ENCODE measurements around the gene PACRG.

The PACRG gene

GRCh38 chr6:163347021-163347446 is 619.3 kb downstream of the PACRG start:
- Histone ChIP-seq H3K36me3 (ENCODE audit: control insufficient read depth, insufficient read depth, low read length) (no peaks in the 10 kb centered on the region), H3K9me3 (ENCODE audit: control insufficient read depth, insufficient read depth, low read length) (no peaks in the 10 kb centered on the region), H3K4me3 (ENCODE audit: low read length) (no peak overlapping the region), H3K4me1 (ENCODE audit: control insufficient read depth, insufficient read depth, low read length) (no peaks in the 10 kb centered on the region; the same call in 1 of the 2 replicates), H3K27me3 (ENCODE audit: control insufficient read depth, insufficient read depth, low read length) (no peaks in the 10 kb centered on the region), H3K27ac (ENCODE audit: low read length) (no peak overlapping the region)
- DNase-seq (ENCODE audit: low read depth, low spot score) = no peak
- WGBS (ENCODE audit: insufficient coverage, insufficient read length) = no CpG with 5 or more reads among the region's 12 CpGs

GRCh38 chr6:163348789-163349680 is 621.3 kb downstream of the PACRG start:
- no CpG with 5 or more reads among the region's 9 CpGs for whole genome bisulfite sequencing (ENCODE audit: insufficient coverage, insufficient read length)
- H3K27me3 ChIP-seq (ENCODE audit: control insufficient read depth, insufficient read depth, low read length) = no peaks in the 10 kb centered on the region
- no peaks in the 10 kb centered on the region for H3K36me3 ChIP-seq (ENCODE audit: control insufficient read depth, insufficient read depth, low read length)
- no peak for DNase-seq (ENCODE audit: low read depth, low spot score)
- no peaks in the 10 kb centered on the region for H3K9me3 ChIP-seq (ENCODE audit: control insufficient read depth, insufficient read depth, low read length)
- no peaks in the 10 kb centered on the region for H3K4me1 ChIP-seq (ENCODE audit: control insufficient read depth, insufficient read depth, low read length)
- no peak overlapping the region for H3K27ac ChIP-seq (ENCODE audit: low read length)
- no peak overlapping the region for H3K4me3 ChIP-seq (ENCODE audit: low read length)

GRCh38 chr6:163349696-163350095 is 621.9 kb downstream of the PACRG start:
- no peaks in the 10 kb centered on the region for H3K9me3 ChIP-seq (ENCODE audit: control insufficient read depth, insufficient read depth, low read length)
- H3K27me3 ChIP-seq (ENCODE audit: control insufficient read depth, insufficient read depth, low read length) = no peaks in the 10 kb centered on the region
- no peak for DNase-seq (ENCODE audit: low read depth, low spot score)
- no peaks in the 10 kb centered on the region for H3K36me3 ChIP-seq (ENCODE audit: control insufficient read depth, insufficient read depth, low read length)
- H3K4me3 ChIP-seq (ENCODE audit: low read length) = no peak overlapping the region
- no peak overlapping the region for H3K27ac ChIP-seq (ENCODE audit: low read length)
- no CpG with 5 or more reads among the region's 8 CpGs for WGBS (ENCODE audit: insufficient coverage, insufficient read length)
- no peaks in the 10 kb centered on the region for H3K4me1 ChIP-seq (ENCODE audit: control insufficient read depth, insufficient read depth, low read length)

GRCh38 chr6:163351013-163351412 is 623.2 kb downstream of the PACRG start:
- Histone ChIP-seq H3K4me1 (ENCODE audit: control insufficient read depth, insufficient read depth, low read length) (no peaks in the 10 kb centered on the region), H3K27ac (ENCODE audit: low read length) (no peak overlapping the region), H3K36me3 (ENCODE audit: control insufficient read depth, insufficient read depth, low read length) (no peaks in the 10 kb centered on the region), H3K27me3 (ENCODE audit: control insufficient read depth, insufficient read depth, low read length) (no peaks in the 10 kb centered on the region), H3K9me3 (ENCODE audit: control insufficient read depth, insufficient read depth, low read length) (no peaks in the 10 kb centered on the region), H3K4me3 (ENCODE audit: low read length) (no peak overlapping the region)
- no peak for DNase-seq (ENCODE audit: low read depth, low spot score)
- no CpG with 5 or more reads among the region's 6 CpGs for whole genome bisulfite sequencing (ENCODE audit: insufficient coverage, insufficient read length)

GRCh38 chr6:163352011-163352685 is 624.4 kb downstream of the PACRG start:
- Histone ChIP-seq H3K4me1 (ENCODE audit: control insufficient read depth, insufficient read depth, low read length) (peaks cover 2% of the 10 kb centered on the region; the same call in 1 of the 2 replicates), H3K36me3 (ENCODE audit: control insufficient read depth, insufficient read depth, low read length) (no peaks in the 10 kb centered on the region), H3K27ac (ENCODE audit: low read length) (no peak overlapping the region), H3K27me3 (ENCODE audit: control insufficient read depth, insufficient read depth, low read length) (no peaks in the 10 kb centered on the region), H3K9me3 (ENCODE audit: control insufficient read depth, insufficient read depth, low read length) (no peaks in the 10 kb centered on the region), H3K4me3 (ENCODE audit: low read length) (no peak overlapping the region)
- no peak for DNase-seq (ENCODE audit: low read depth, low spot score)
- no CpG with 5 or more reads among the region's 16 CpGs for WGBS (ENCODE audit: insufficient coverage, insufficient read length)

GRCh38 chr6:163352966-163353365 is 625.2 kb downstream of the PACRG start:
- Histone ChIP-seq H3K9me3 (ENCODE audit: control insufficient read depth, insufficient read depth, low read length) (no peaks in the 10 kb centered on the region), H3K27me3 (ENCODE audit: control insufficient read depth, insufficient read depth, low read length) (no peaks in the 10 kb centered on the region), H3K27ac (ENCODE audit: low read length) (no peak overlapping the region), H3K36me3 (ENCODE audit: control insufficient read depth, insufficient read depth, low read length) (no peaks in the 10 kb centered on the region), H3K4me1 (ENCODE audit: control insufficient read depth, insufficient read depth, low read length) (peaks cover 2% of the 10 kb centered on the region; the same call in 1 of the 2 replicates), H3K4me3 (ENCODE audit: low read length) (no peak overlapping the region)
- no peak for DNase-seq (ENCODE audit: low read depth, low spot score)
- WGBS (ENCODE audit: insufficient coverage, insufficient read length) = no CpG with 5 or more reads among the region's 7 CpGs

GRCh38 chr6:163354085-163354484 is 626.3 kb downstream of the PACRG start:
- no peak overlapping the region for H3K27ac ChIP-seq (ENCODE audit: low read length)
- WGBS (ENCODE audit: insufficient coverage, insufficient read length) = no CpG with 5 or more reads among the region's 8 CpGs
- H3K4me1 ChIP-seq (ENCODE audit: control insufficient read depth, insufficient read depth, low read length) = peaks cover 2% of the 10 kb centered on the region; the same call in 1 of the 2 replicates
- H3K4me3 ChIP-seq (ENCODE audit: low read length) = no peak overlapping the region
- no peak for DNase-seq (ENCODE audit: low read depth, low spot score)
- no peaks in the 10 kb centered on the region for H3K27me3 ChIP-seq (ENCODE audit: control insufficient read depth, insufficient read depth, low read length)
- no peaks in the 10 kb centered on the region for H3K36me3 ChIP-seq (ENCODE audit: control insufficient read depth, insufficient read depth, low read length)
- H3K9me3 ChIP-seq (ENCODE audit: control insufficient read depth, insufficient read depth, low read length) = no peaks in the 10 kb centered on the region

- no CpG with 5 or more reads among the region's 13 CpGs for WGBS (ENCODE audit: insufficient coverage, insufficient read length)
- no peaks in the 10 kb centered on the region for H3K9me3 ChIP-seq (ENCODE audit: control insufficient read depth, insufficient read depth, low read length)
- no peak for DNase-seq (ENCODE audit: low read depth, low spot score)
- no peak overlapping the region for H3K27ac ChIP-seq (ENCODE audit: low read length)
- H3K4me3 ChIP-seq (ENCODE audit: low read length) = no peak overlapping the region
- H3K4me1 ChIP-seq (ENCODE audit: control insufficient read depth, insufficient read depth, low read length) = peaks cover 2% of the 10 kb centered on the region; the same call in 1 of the 2 replicates
- H3K27me3 ChIP-seq (ENCODE audit: control insufficient read depth, insufficient read depth, low read length) = no peaks in the 10 kb centered on the region
- no peaks in the 10 kb centered on the region for H3K36me3 ChIP-seq (ENCODE audit: control insufficient read depth, insufficient read depth, low read length)
Observed at GRCh38 chr6:163354761-163355425, 627.1 kb downstream of the PACRG start.

GRCh38 chr6:163355426-163355991 is 627.7 kb downstream of the PACRG start:
- H3K4me3 ChIP-seq (ENCODE audit: low read length) = no peak overlapping the region
- no peak overlapping the region for H3K27ac ChIP-seq (ENCODE audit: low read length)
- no peaks in the 10 kb centered on the region for H3K36me3 ChIP-seq (ENCODE audit: control insufficient read depth, insufficient read depth, low read length)
- peaks cover 2% of the 10 kb centered on the region; the same call in 1 of the 2 replicates for H3K4me1 ChIP-seq (ENCODE audit: control insufficient read depth, insufficient read depth, low read length)
- no peaks in the 10 kb centered on the region for H3K9me3 ChIP-seq (ENCODE audit: control insufficient read depth, insufficient read depth, low read length)
- no peaks in the 10 kb centered on the region for H3K27me3 ChIP-seq (ENCODE audit: control insufficient read depth, insufficient read depth, low read length)
- WGBS (ENCODE audit: insufficient coverage, insufficient read length) = no CpG with 5 or more reads among the region's 9 CpGs
- DNase-seq (ENCODE audit: low read depth, low spot score) = no peak

- no peak for DNase-seq (ENCODE audit: low read depth, low spot score)
- Histone ChIP-seq H3K27ac (ENCODE audit: low read length) (no peak overlapping the region), H3K9me3 (ENCODE audit: control insufficient read depth, insufficient read depth, low read length) (no peaks in the 10 kb centered on the region), H3K4me1 (ENCODE audit: control insufficient read depth, insufficient read depth, low read length) (peaks cover 2% of the 10 kb centered on the region; the same call in 1 of the 2 replicates), H3K4me3 (ENCODE audit: low read length) (no peak overlapping the region), H3K27me3 (ENCODE audit: control insufficient read depth, insufficient read depth, low read length) (no peaks in the 10 kb centered on the region), H3K36me3 (ENCODE audit: control insufficient read depth, insufficient read depth, low read length) (no peaks in the 10 kb centered on the region)
- no CpG with 5 or more reads among the region's 13 CpGs for WGBS (ENCODE audit: insufficient coverage, insufficient read length)
Observed at GRCh38 chr6:163356324-163356723, 628.5 kb downstream of the PACRG start.
